ENCODE results near the gene SLCO2B1.

- TF ChIP-seq POLR2A (IDR thresholded peaks at IDR 0.05) = no peak
- TF ChIP-seq, protein P1, sequence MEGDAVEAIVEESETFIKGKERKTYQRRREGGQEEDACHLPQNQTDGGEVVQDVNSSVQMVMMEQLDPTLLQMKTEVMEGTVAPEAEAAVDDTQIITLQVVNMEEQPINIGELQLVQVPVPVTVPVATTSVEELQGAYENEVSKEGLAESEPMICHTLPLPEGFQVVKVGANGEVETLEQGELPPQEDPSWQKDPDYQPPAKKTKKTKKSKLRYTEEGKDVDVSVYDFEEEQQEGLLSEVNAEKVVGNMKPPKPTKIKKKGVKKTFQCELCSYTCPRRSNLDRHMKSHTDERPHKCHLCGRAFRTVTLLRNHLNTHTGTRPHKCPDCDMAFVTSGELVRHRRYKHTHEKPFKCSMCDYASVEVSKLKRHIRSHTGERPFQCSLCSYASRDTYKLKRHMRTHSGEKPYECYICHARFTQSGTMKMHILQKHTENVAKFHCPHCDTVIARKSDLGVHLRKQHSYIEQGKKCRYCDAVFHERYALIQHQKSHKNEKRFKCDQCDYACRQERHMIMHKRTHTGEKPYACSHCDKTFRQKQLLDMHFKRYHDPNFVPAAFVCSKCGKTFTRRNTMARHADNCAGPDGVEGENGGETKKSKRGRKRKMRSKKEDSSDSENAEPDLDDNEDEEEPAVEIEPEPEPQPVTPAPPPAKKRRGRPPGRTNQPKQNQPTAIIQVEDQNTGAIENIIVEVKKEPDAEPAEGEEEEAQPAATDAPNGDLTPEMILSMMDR (IDR thresholded peaks at IDR 0.05) = no peak
Observed at GRCh38 chr11:75149766-75150465, 991 bp upstream of the SLCO2B1 start.

All from right lobe of liver (tissue), 4 donors.